HL-60 (cell line): ENCODE measurements around the gene PPP2R2D.

Experiments used
- CTCF ChIP-seq: IDR thresholded peaks from one replicate; pipeline ENCODE4 v1.5.1; 2011; ENCODE audit warnings: low read length, control low read depth, inconsistent platforms; ENCODE audit not compliant: insufficient read depth
- GABPA ChIP-seq: IDR thresholded peaks from 2 replicates; pipeline ENCODE4 v1.6.1; 2012; ENCODE audit warnings: low read depth
- POLR2AphosphoS5 ChIP-seq: IDR thresholded peaks from 2 replicates; pipeline ENCODE4 v1.6.1; 2012; ENCODE audit warnings: low read depth
- REST ChIP-seq: IDR thresholded peaks from 2 replicates; pipeline ENCODE4 v1.6.1; 2012; ENCODE audit warnings: low read depth; ENCODE audit not compliant: insufficient replicate concordance
- SPI1 ChIP-seq: IDR thresholded peaks from 2 replicates; pipeline ENCODE4 v1.6.1; 2012; ENCODE audit warnings: low read depth, mild to moderate bottlenecking, borderline replicate concordance

GRCh38 chr10:131925716-131926115, 24.9 kb downstream of the PPP2R2D start:
- TF ChIP-seq CTCF: no peak
- no peak for TF ChIP-seq POLR2AphosphoS5
- TF ChIP-seq REST: no peak
- TF ChIP-seq SPI1: no peak
- no peak for TF ChIP-seq GABPA
